Right renal pelvis (tissue), 4 donors: ENCODE results near the gene WNK2. TPM values are rescaled to one million over a fixed set of nuclear protein-coding genes. Genes with fewer than 3 reads are reported as not detected.

Source experiments
- DNase-seq, 4 donors: peaks; one replicate each; pipeline ENCODE4 v3.0.0-alpha.2; 2013; ENCODE audit warnings: low read depth in 4 of 4, low spot score in 3 of 4, missing footprints in 1 of 4
- polyA plus RNA-seq, 4 donors: library from polyadenylated mRNA; unstranded; fragments of 120-200 nt; gene quantifications; one replicate each; pipeline ENCODE4 v1.2.1, GENCODE V29; 2013; ENCODE audit not compliant: insufficient read length in 4 of 4

WNK2 gene
- polyA plus RNA-seq, 4 donors, result 13.2 to 23.8 (median 19.6) TPM

DNA sequence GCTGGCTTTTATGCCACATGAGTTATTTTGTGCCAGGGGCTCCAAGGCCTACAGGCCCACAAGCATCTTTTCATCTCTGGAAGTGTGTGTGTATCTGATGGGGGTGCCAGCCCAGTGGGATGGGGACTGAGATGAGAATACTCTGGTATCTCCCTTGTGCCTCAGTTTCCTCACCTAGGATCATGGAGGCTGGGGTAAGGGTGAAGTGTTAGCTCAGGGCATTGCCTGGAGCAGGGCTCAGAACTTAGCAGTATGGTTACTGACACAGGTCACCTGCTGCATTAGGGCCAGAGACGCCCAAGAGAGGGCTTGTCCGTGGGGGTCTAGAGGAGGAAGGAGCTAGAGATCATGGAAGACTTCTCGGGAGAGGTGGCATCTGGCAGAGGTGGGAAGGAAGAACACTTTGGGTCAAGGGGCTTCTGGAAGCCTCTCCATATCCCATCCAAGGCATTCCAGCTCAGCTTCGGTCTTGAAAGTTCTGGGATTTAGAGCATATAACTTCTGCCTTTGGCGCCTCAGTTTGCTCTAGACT, 742 bp upstream of the WNK2 start:
- no peak for DNase-seq

DNA sequence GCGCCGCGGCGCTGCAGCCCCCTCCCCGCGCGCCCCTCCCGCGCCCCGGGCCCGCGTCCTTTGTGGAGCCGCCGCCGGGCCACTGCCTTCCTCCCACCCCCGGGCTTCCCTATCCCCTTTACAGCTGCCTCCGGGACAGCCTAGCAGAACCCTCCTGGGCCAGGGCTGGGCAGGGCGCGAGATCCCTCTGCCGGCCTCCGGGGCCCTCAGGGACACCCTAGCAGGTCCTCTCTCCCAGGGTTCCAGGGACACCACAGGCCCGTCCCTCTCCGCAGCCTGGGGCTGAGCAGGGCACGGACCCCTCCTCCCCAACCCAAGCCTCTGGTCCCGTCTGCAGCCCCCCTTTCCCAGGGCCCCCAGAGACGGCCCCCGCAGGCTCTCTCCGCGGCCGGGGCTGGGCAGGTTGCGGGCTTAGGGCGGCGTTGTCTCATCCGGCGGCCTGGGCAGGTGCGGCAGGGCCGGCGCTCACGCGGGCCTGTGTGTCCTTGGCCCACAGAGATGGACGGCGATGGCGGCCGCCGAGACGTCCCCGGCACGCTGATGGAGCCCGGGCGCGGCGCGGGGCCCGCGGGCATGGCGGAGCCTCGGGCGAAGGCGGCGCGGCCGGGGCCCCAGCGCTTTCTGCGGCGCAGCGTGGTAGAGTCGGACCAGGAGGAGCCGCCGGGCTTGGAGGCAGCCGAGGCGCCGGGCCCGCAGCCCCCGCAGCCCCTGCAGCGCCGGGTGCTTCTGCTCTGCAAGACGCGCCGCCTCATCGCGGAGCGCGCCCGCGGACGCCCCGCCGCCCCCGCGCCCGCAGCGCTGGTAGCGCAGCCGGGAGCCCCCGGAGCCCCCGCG, 710 bp downstream of the WNK2 start:
- no peak for DNase-seq

DNA sequence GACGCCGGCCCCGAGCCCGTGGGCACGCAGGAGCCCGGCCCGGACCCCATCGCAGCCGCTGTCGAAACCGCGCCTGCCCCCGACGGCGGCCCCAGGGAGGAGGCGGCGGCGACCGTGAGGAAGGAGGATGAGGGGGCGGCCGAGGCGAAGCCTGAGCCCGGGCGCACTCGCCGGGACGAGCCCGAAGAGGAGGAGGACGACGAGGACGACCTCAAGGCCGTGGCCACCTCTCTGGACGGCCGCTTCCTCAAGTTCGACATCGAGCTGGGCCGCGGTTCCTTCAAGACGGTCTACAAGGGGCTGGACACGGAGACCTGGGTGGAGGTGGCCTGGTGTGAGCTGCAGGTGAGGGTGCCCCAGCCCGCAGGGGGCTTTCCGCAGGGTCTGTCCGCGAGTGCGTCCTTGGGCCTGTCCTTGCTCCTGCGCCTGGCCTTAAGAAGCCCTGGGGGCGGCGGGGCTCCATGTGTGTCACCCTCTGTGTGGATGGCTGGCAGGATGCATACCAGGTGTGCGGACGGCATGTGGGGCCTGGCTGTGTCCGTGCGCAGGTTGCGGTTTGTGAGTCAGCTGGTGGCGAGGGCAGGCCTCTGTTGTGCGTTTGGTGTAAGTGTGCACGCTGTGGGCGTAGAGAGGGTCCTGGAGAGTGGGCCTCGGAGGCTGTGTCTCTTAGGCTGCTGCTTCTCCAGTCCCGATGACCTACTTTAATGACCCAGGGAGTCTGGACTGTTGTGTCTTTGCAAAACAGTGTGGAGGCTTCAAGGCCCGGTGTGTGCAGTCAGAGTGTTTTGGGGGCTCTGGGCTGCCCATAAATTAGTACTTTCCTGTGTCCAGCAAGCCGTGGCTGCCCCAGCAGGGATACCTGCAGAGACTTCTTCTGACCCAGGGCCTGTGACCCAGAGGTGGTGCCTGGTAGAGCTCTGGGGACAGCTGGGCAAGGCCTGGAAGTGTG, 1.6 kb downstream of the WNK2 start:
- DNase-seq, result no peak

DNA sequence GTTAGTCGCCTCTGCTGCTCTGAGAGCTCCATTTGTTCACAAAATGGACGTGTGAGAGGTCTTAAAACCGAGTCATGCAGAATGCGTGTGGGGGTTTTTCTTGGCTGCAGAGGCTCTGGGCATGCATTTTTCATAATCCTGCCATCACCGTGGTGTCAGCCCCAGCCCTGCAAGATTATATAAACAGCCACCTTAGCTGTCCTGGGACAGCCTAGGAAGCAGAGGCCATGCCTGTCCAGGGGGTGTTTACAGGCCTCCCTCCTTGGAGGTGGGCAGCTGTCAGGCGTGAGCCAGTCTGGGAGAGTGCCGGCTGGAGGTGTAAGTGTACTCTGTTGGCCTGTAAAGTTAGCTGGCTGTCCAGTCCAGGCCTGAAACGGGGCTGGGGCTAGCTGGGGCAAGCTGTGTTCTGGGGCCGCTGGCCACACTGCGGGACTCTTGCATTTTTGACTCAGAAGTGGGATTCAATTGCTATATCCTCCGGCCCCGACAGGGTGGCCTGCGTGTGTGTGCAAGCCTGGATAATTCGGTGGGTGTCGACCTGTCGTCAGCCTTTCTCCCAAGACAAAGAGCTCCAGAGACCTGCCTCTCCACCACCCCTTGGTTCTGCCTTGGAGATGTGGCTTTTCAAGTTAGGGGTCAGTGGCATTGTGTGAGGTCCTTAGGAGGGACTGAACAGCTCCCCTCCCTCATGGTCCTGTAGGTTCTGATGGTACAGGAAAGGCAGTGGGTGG, 2.4 kb downstream of the WNK2 start:
- DNase-seq, result no peak

DNA sequence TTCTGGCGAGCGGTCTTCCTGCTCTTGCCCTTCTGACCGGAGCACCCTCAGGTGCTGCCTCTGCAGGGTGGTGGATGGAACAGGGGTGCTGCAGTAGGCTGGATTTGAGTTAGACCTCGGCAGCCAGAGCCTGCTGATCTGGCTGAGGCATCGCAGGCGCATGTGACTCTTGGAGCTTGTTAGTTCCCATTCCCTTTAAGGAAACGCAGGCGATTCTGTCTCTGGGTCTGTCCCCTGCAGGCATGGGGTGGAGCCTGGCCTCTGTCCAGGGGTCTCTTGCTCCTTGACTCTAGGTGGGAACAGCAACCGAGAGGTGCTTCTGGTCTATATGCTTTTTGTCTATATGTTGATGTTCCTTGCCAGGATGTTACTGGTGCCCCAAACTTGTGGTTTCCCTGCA, 3.1 kb downstream of the WNK2 start:
- DNase-seq, result no peak

DNA sequence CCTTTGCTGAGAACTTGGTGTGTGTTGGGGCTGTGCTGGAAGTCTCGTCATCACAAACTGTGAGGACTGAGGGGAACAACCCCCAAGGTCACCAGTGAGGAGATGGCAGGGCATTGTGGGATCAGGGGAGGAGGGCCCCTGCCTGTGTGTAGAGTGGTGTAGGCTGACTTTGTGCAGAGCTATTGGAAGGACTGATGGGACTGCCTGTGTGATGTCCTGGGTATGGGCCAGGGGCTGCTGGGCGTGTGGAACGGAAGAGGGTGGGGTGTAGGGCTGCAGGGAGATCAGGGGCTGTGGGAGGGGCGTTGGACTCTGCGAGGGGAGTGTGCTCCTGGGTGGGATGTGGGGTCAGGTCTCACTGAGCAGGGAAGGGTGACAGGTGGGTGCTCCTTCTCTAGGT, 3.6 kb downstream of the WNK2 start:
- DNase-seq, result no peak

DNA sequence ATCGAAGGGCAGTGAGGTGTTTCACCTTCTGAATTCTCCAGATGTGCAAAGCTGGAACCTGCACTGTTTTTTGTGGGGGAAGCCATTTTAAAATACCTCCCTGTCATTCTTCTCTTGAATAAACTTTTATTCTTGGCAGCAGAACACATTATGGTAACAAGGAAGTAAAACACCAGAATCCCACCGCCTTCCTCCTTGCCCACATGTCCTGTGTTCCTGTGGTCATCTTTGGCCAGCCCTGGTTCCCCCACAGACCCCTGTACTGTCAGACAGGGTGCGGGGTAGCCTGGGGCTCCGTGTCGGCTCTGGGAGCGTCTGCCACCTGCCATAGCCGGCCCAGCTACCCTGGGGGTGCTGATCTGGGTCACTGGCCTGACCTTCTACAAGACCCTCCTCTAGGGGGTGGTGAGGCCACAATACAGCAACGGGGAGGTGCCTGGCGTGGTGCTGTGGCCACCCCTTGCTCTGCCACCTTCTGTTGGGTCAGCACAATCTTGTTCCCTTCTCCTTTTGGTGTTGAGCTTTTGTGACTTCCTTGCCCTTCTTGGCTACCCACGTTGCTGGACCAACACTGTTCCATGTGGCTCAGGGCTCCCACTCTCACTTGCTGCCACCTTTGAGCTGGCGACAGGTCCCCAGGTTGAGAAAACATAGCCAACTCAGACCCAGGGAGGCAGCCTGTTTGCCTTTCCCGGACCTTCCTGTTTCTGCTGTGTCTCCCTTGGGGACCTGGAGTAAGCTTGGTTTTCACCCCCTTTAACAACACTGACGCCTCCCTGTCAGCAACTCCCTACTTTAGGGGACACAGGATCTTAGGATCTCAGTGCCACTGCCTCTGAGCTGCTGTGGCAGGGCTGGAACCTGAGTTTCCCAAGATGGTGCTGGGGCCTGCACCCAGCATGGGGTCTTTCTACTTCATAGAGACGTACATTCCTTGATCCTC, 4.8 kb downstream of the WNK2 start:
- DNase-seq, result no peak

DNA sequence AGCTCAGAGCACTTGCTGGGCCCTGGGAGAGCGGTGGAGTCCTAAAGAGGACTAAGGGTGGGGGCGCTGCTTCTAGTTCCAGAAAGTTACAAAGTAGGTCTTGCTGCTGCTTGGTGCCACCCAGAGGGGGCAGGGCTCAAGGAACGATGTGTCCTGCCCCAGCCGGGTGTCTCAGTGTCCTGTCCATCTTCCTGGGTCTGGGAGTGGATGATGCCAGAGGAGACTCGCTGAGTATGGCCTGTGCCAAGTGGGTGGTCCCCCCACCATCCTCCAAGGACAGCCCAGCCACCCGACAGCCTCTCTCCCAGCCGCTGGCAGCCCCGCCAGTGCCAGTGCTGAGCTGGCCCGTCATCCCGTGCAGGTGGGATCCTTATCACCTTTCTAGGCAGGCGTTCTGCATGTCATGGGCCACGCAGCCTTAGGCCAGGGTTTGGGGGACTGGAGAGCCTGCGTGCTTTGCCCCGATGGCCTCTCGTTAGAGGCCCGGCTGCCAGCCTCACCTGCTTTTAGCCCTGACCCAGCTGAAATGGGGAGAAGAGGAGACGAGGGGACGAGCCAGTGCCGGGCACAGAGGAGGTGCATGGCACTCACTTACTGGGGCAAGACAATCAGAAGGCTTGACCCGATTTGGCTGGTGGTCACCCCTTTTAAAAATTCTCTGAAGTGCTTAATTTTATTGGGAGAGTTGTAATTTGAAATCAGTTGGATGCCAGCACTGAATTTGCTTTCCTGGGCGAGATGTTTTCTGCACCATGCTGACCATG, 5.6 kb downstream of the WNK2 start:
- no peak for DNase-seq

DNA sequence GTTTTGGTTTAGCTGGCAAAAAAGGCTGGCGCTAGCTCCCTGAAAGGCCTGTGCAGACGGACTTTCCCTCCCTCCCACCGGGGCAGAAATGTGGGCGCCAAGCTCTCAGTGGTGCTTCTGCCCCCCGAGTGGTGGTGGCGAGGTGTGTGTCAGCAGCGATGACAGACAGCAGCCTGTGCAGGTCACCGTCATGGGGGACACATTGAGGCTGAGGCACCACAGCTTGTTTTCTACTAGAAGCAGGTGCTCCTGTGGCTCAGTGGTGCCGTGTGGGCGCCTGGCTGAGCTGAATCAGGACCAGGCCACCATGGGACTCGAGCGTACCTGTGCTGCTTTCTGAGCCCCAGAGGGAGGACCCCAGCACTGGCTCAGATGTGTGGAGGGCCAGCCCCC, 6.2 kb downstream of the WNK2 start:
- DNase-seq, result no peak

DNA sequence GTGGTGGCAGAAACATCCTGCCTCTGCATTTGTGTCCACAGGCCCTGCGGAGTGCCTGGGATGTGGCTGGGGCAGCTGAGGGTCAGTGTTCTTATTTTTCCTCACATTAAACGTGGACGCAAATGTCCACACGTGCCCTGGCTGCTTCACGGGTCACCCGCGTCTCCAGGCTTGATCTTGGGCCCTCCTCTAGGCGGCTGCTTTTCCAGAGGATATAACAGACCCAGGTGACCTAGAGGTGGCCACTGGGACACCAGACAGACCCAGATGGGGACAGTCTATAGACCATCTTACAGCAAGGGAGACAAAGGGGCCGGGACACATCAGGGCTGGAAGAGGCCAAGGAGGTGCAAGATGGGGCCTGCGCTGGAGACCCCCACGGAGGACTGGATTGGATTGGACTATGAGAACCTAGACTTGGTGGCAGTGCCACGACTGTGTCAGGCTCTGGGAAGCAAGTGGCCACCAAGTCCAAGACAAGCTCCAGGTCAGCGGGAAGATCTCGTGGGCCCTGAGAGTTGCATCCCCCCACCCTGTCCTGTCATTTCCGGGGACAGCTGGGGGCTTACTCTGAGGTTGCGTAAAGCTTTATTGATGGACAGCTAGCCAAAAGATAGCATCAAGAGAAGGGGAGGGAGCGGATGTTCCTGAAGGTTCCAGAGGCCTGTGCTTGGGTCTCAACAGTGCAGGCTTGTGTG, 6.9 kb downstream of the WNK2 start:
- no peak for DNase-seq

DNA sequence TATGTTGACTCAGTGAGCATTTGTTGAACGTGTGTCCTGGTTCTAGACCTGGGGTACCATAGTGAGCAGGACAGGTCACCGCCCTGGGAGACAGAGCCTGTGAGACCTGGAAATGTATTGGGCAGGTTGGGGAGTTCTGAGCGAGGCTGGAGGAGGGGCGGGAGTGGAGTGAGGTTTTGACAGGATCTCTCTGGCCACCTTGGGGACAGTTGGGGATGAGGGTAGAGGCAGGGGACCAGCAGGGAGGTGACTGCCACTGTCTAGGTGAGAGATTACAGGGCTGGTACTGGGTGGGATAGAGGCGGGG, 7.4 kb downstream of the WNK2 start:
- no peak for DNase-seq

DNA sequence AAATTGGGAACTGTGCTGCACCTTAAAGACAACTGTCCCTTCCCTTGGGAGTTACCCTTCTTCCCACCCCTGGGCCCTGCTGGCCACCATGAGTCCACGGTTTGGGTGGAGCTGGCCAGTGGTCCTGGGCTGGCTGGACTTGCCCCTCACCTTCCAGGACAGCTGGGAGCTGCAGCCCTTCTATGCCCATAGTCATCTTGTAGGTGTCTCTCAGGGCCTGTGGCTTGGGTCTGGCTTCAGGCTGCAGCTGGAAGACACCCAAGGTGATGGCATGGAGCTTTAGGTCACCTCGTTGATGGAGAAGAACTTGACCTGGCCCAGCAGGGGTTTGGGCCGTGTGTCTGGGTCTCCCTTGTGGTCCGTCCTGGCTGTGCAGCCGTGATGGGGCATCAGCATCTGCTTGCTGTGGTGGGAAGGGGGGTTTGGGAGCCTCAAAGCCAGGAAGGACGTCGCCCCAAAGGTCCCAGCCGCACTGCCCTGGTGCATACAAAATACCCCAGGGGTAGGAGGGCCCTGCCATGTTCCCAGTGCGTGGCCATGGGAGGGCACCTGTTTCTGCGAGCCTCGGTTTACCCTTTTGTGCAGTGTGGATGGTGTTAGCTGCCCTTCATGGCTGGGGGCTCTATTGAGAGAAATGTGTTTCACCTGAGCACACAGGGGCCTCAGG, 8.9 kb downstream of the WNK2 start:
- no peak for DNase-seq

DNA sequence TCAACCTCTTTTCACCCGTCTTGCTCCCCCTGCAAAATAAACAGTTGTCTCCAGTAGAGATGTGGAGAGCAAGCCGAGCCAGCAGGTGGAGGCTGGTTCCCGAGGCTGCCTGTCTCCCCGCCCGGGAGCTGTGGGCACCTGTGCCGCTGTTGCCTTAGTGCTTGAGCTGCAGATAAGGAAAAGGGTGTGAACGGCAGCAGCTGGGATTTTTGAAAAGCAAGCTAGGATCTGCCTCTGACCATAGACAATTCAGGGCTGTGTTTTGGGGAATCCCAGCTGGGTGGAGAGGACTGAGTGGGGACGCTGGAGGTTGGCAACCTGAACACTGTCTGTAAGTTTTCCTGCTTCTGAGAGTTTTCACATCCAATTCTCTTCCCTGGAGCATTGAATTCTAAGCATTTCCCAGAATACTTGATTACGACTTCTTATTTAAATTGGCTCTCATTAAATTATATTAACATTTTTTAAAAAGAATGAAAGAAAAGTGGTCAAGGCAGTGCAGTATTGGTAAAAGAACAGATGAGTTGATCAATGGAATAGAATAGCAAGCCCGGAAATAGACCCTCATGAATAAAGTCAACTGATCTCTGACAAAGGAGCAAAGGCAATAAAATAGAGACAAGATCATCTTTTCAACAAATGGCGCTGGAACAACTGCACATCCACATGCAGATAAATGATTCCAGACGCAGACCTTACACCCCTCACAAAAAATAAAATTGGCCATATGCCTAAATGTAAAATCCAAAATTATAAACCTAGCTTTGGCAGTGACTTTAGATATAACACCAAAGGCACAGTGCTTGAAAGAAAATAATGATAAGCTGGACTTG, 9.7 kb downstream of the WNK2 start:
- DNase-seq, result no peak

DNA sequence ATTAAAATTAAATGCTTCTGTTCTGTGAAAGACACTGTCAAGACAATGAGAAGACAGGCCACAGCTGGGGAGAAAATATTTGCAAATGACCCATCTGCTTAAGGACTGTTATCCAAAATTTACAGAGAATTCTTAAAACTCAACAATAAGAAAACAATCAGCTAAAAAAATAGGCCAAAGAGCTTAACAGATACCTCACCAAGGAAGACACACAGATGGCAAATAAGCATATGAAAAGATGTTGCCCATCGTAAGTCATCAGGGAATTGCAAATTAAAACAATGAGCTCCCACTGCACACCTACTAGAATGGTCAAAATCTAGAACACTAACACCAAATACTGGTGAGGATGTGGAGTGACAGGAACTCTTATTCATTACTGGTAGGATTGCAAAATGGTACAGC, 10.3 kb downstream of the WNK2 start:
- DNase-seq, result no peak

DNA sequence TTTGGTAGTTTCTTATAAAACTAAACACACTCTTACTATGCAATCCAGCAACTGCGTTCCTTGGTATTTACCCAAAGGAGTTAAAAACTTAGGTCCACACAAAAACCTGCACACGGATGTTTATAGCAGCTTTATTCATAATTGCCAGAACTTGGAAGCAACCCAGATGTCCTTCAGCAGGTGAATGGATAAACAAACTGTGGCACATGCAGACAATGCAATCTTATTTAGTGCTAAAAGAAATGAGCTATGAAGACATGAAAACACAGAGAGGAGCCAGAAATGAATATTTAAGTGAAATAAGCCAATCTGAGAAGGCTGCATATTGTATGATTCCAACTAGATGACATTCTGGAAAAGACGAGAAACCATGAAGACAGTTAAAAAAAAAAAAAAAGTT, 10.7 kb downstream of the WNK2 start:
- no peak for DNase-seq

DNA sequence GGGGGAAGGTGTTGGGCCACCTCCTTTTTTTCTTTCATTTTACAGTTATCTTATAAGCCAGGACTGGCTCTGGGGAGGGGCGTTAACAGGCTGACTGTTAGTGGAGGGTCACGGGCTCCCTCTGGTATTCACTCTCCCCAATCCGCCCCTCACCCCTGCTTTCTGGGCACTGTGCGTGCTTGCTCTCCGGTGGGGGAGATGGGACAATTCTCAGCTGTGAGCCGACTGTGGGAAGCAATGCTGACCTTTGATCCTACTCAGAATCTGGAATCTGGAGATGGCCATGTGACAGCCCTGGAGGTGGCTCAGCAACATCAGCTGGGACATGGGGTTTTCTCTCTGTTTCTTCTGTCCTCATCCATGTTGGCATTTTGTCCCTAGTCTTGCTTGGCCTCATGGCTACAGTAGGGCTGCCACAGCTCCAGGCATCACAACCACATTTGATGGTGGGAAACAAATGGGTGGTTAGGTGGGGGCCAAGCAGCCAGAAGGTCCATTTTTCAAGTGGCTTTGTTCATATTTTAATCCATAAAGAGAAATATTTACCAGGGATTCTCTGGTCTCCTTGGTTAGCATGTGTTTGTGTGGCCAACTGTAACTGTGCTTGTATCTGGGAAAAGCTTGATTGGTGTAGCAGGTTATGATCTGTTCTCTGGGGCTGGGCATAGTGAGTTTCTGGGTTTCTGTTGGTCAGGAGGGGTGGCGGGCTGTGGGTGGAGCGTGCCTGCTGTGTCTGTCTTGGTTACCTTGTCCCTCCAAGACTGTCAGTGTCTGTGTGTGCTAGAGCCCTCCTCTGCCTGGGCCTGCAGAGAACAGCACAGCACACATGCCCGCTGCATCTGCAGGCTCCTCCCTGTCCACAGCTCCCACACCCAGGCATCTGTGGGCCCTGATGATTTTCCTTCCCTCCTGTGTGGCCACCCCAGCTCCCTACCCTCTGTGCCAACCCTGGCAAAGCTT, 12.4 kb downstream of the WNK2 start:
- DNase-seq, result no peak
